H1 (cell line): ENCODE results near the gene RIBC2. TPM values are rescaled to one million over a fixed set of nuclear protein-coding genes. Genes with fewer than 3 reads are reported as not detected.

Experiments
- CTCF ChIA-PET: fragments of 300-600 bp; sonication (Branson Sonifier 250); formaldehyde crosslinking; loops from one replicate; lab custom pipeline; 2021; ENCODE audit not compliant: partially characterized antibody; lab: Charles Lee
- POLR2A ChIA-PET: fragments of 300-600 bp; sonication (Branson Sonifier 250); formaldehyde crosslinking; loops from one replicate; lab custom pipeline; 2021; ENCODE audit warnings: inconsistent platforms; ENCODE audit not compliant: partially characterized antibody; lab: Charles Lee
- DNase-seq, 2 experiments: peaks; one replicate each; pipeline versions ENCODE4 v3.0.0 to v3.0.0-alpha.2; 2010 to 2022; ENCODE audit warnings: low spot score in 2 of 2, low read depth in 1 of 2, mixed read lengths in 1 of 2
- FAIRE-seq: peaks from 2 replicates; lab custom pipeline; 2011; peaks lifted over from hg19 to GRCh38; lab: Jason Lieb, UNC
- H2AFZ ChIP-seq: 2 replicates; pipeline ENCODE4 v1.8.1; 2012; ENCODE audit warnings: low read length, inconsistent platforms
- H2AK5ac ChIP-seq: 2 replicates; pipeline ENCODE4 v1.6.1; 2013; ENCODE audit warnings: low read depth, low read length
- H2BK120ac ChIP-seq: replicated peaks from 2 replicates; pipeline ENCODE3; 2013; ENCODE audit warnings: low read depth, low read length, inconsistent platforms
- H2BK12ac ChIP-seq: 2 replicates; pipeline ENCODE4 v1.6.1; 2013; ENCODE audit warnings: low read depth, low read length
- H2BK15ac ChIP-seq: 2 replicates; pipeline ENCODE4 v1.6.1; 2013; ENCODE audit warnings: low read length
- H2BK20ac ChIP-seq: 2 replicates; pipeline ENCODE4 v1.6.1; 2013; ENCODE audit warnings: low read length
- H2BK5ac ChIP-seq: 2 replicates; pipeline ENCODE4 v1.6.1; 2013; ENCODE audit warnings: low read depth, low read length
- H3K14ac ChIP-seq: 2 replicates; pipeline ENCODE4 v1.6.1; 2013; ENCODE audit warnings: inconsistent platforms; ENCODE audit not compliant: insufficient read length
- H3K18ac ChIP-seq: 2 replicates; pipeline ENCODE4 v1.6.1; 2013; ENCODE audit warnings: low read length; ENCODE audit errors: extremely low read depth
- H3K23ac ChIP-seq: 2 replicates; pipeline ENCODE4 v1.6.1; 2013; ENCODE audit warnings: inconsistent platforms; ENCODE audit not compliant: insufficient read length
- H3K23me2 ChIP-seq: 2 replicates; pipeline ENCODE4 v1.6.1; 2013; ENCODE audit warnings: low read depth, low read length
- H3K27ac ChIP-seq: 2 replicates; pipeline ENCODE4 v1.6.1; 2011; ENCODE audit warnings: low read depth, low read length, inconsistent platforms
- H3K27me3 ChIP-seq, 4 experiments: replicated peaks in 1 of 4; 1 replicate in 1 of 4; 2 replicates in 3 of 4; pipeline versions ENCODE4 v1.6.1 to v1.8.1; 2011 to 2013; ENCODE audit warnings: low read length in 3 of 4, mild to moderate bottlenecking in 3 of 4, inconsistent platforms in 2 of 4, mixed read lengths in 2 of 4, moderate library complexity in 1 of 4; ENCODE audit not compliant: control insufficient read depth in 3 of 4, insufficient read depth in 3 of 4; ENCODE audit errors: extremely low read depth in 1 of 4
- H3K36me3 ChIP-seq, 4 experiments: 2 replicates each; pipeline versions ENCODE4 v1.6.1 to v1.8.1; 2011 to 2013; ENCODE audit warnings: mild to moderate bottlenecking in 4 of 4, low read length in 3 of 4, moderate library complexity in 2 of 4, control low read depth in 1 of 4, inconsistent platforms in 1 of 4; ENCODE audit not compliant: insufficient read depth in 4 of 4, control insufficient read depth in 2 of 4
- H3K4ac ChIP-seq: replicated peaks from 2 replicates; pipeline ENCODE3; 2013; ENCODE audit warnings: low read length, low read depth, mixed read lengths, inconsistent platforms; ENCODE audit not compliant: insufficient read length
- H3K4me1 ChIP-seq, 4 experiments: replicated peaks in 1 of 4; 1 replicate in 1 of 4; 2 replicates in 3 of 4; pipeline versions ENCODE4 v1.6.1 to v1.8.1; 2011 to 2013; ENCODE audit warnings: low read length in 3 of 4, inconsistent platforms in 2 of 4, mixed read lengths in 1 of 4; ENCODE audit not compliant: insufficient read depth in 4 of 4, control insufficient read depth in 3 of 4
- H3K4me2 ChIP-seq, 2 experiments: 2 replicates each; pipeline versions ENCODE4 v1.6.1 to v1.8.1; 2011 to 2013; ENCODE audit warnings: low read depth in 2 of 2, low read length in 2 of 2, control low read depth in 1 of 2, inconsistent platforms in 1 of 2, mild to moderate bottlenecking in 1 of 2; ENCODE audit not compliant: insufficient read depth in 1 of 2
- H3K4me3 ChIP-seq, 4 experiments: fragments of 200-600, 300-600 bp in 1 of 4; sonication (generic), shearing (Covaris generic), sonication (Bioruptor Twin) in 1 of 4; 2 replicates each; pipeline versions ENCODE4 v1.5.1 to v1.8.1; 2011 to 2016; ENCODE audit warnings: low read length in 4 of 4, low read depth in 3 of 4, control low read depth in 2 of 4, inconsistent platforms in 2 of 4, mild to moderate bottlenecking in 2 of 4, mixed read lengths in 1 of 4, moderate library complexity in 1 of 4; ENCODE audit not compliant: insufficient read depth in 2 of 4; ENCODE audit errors: extremely low read depth in 1 of 4
- H3K56ac ChIP-seq: replicated peaks from 2 replicates; pipeline ENCODE3; 2013; ENCODE audit warnings: low read depth, mild to moderate bottlenecking, mixed read lengths, low read length, inconsistent platforms; ENCODE audit not compliant: insufficient read length
- H3K79me1 ChIP-seq: 2 replicates; pipeline ENCODE4 v1.6.1; 2013; ENCODE audit warnings: low read depth, low read length, control low read depth
- H3K79me2 ChIP-seq, 2 experiments: 2 replicates each; pipeline versions ENCODE4 v1.6.1 to v1.8.1; 2012 to 2013; ENCODE audit warnings: low read length in 2 of 2, mild to moderate bottlenecking in 2 of 2, inconsistent platforms in 1 of 2; ENCODE audit not compliant: insufficient read depth in 2 of 2, control insufficient read depth in 1 of 2
- H3K9ac ChIP-seq, 4 experiments: replicated peaks in 1 of 4; 1 replicate in 1 of 4; 2 replicates in 3 of 4; pipeline versions ENCODE4 v1.6.1 to v1.8.1; 2011 to 2013; ENCODE audit warnings: low read depth in 3 of 4, low read length in 3 of 4, control low read depth in 2 of 4, mild to moderate bottlenecking in 2 of 4, moderate library complexity in 2 of 4, inconsistent platforms in 1 of 4; ENCODE audit errors: extremely low read depth in 1 of 4
- H3K9me3 ChIP-seq, 2 experiments: 2 replicates each; pipeline versions ENCODE4 v1.6.1 to v1.8.1; 2012 to 2013; ENCODE audit warnings: mild to moderate bottlenecking in 2 of 2, moderate library complexity in 2 of 2, control low read depth in 1 of 2, inconsistent platforms in 1 of 2, low read depth in 1 of 2, low read length in 1 of 2, mixed read lengths in 1 of 2; ENCODE audit not compliant: insufficient read depth in 2 of 2
- H4K20me1 ChIP-seq, 2 experiments: replicated peaks in 1 of 2; 2 replicates each; pipeline versions ENCODE3 to v1.8.1; 2011 to 2013; ENCODE audit warnings: inconsistent platforms in 2 of 2, low read length in 2 of 2, mild to moderate bottlenecking in 1 of 2; ENCODE audit not compliant: insufficient read depth in 2 of 2, control insufficient read depth in 1 of 2
- H4K5ac ChIP-seq: 2 replicates; pipeline ENCODE4 v1.6.1; 2013; ENCODE audit warnings: low read length, low read depth, mixed read lengths, inconsistent platforms; ENCODE audit not compliant: insufficient read length
- H4K8ac ChIP-seq: 2 replicates; pipeline ENCODE4 v1.8.0; 2013; ENCODE audit warnings: mild to moderate bottlenecking, moderate library complexity, low read length, inconsistent platforms; ENCODE audit not compliant: insufficient read depth; ENCODE audit errors: extremely low read depth
- H4K91ac ChIP-seq: replicated peaks from 2 replicates; pipeline ENCODE3; 2013; ENCODE audit warnings: low read length, mixed read lengths, inconsistent platforms; ENCODE audit not compliant: insufficient read length
- CHD2 ChIP-seq: IDR thresholded peaks from 2 replicates; pipeline ENCODE4 v1.6.1; 2012; ENCODE audit warnings: low read length, improper control_type of control experiment
- CREB1 ChIP-seq: IDR thresholded peaks from 2 replicates; pipeline ENCODE4 v1.6.1; 2012; ENCODE audit warnings: inconsistent platforms
- CTBP2 ChIP-seq: IDR thresholded peaks from 2 replicates; pipeline ENCODE4 v1.7.0; 2011; ENCODE audit warnings: borderline replicate concordance, mild to moderate bottlenecking, moderate library complexity, mixed read lengths, low read length; ENCODE audit not compliant: insufficient read depth, insufficient read length
- FOSL1 ChIP-seq: IDR thresholded peaks from 2 replicates; pipeline ENCODE4 v1.6.1; 2011; ENCODE audit warnings: mild to moderate bottlenecking, low read depth, low read length, moderate library complexity; ENCODE audit not compliant: insufficient read depth
- KDM1A ChIP-seq: fragments of 200-600, 300-600 bp; sonication (generic); IDR thresholded peaks from 2 replicates; pipeline ENCODE4 v1.7.1; 2016; ENCODE audit warnings: mild to moderate bottlenecking, low read length, borderline replicate concordance
- NRF1 ChIP-seq: IDR thresholded peaks from 2 replicates; pipeline ENCODE4 v1.6.1; 2011; ENCODE audit warnings: mild to moderate bottlenecking, low read depth, low read length, improper control_type of control experiment
- POLR2A ChIP-seq, 2 experiments: IDR thresholded peaks; 1 replicate in 1 of 2; 2 replicates in 1 of 2; pipeline ENCODE4 v1.6.1; 2011; ENCODE audit warnings: low read depth in 2 of 2, low read length in 2 of 2, mild to moderate bottlenecking in 2 of 2; ENCODE audit errors: control extremely low read depth in 1 of 2
- RAD21 ChIP-seq, 2 experiments: IDR thresholded peaks in 1 of 2; conservative IDR thresholded peaks in 1 of 2; 2 replicates each; pipeline ENCODE4 v1.6.1; 2011; ENCODE audit warnings: low read depth in 2 of 2, low read length in 2 of 2, improper control_type of control experiment in 1 of 2, inconsistent platforms in 1 of 2, mild to moderate bottlenecking in 1 of 2, moderate library complexity in 1 of 2
- SIN3A ChIP-seq, 2 experiments: IDR thresholded peaks in 1 of 2; conservative IDR thresholded peaks in 1 of 2; 2 replicates each; pipeline ENCODE4 v1.6.1; 2011 to 2012; ENCODE audit warnings: low read length in 2 of 2, improper control_type of control experiment in 1 of 2, low read depth in 1 of 2, mild to moderate bottlenecking in 1 of 2
- SIRT6 ChIP-seq: IDR thresholded peaks from one replicate; pipeline ENCODE4 v1.7.1; 2012; ENCODE audit warnings: low read length, inconsistent platforms
- SUZ12 ChIP-seq: fragments of 200-600 bp; sonication (generic); IDR thresholded peaks from 2 replicates; pipeline ENCODE4 v1.6.1; 2012; ENCODE audit warnings: mild to moderate bottlenecking, inconsistent platforms, low read length, moderate library complexity, mixed read lengths
- TAF7 ChIP-seq: optimal IDR thresholded peaks from 2 replicates; pipeline ENCODE3; 2011; ENCODE audit warnings: low read depth, mild to moderate bottlenecking, inconsistent platforms, low read length, moderate library complexity, borderline replicate concordance
- WGBS, 2 experiments: shearing (Covaris generic) in 1 of 2; methylation state at CpG; one replicate each; pipeline versions ENCODE4 v1.1.6 to v1.1.7; 2013 to 2015; ENCODE audit warnings: low lambda C conversion rate in 2 of 2, mixed read lengths in 2 of 2, inconsistent platforms in 1 of 2, low coverage in 1 of 2, missing lambda C conversion rate in 1 of 2; ENCODE audit not compliant: insufficient replicate concordance in 2 of 2, insufficient coverage in 1 of 2, insufficient read length in 1 of 2; ENCODE audit errors: extremely low coverage in 1 of 2, missing lambda C conversion rate in 1 of 2; 5-methylcytosine and 5-hydroxymethylcytosine counted together
- polyA plus RNA-seq, 7 experiments: library from polyadenylated mRNA; depleted of rRNA in 3 of 7; stranded (reverse) in 5 of 7; unstranded in 2 of 7; fragments of >200 nt in 5 of 7; fragments of 200-250 nt in 2 of 7; gene quantifications; 1 replicate in 5 of 7; 2 replicates in 1 of 7; 4 replicates in 1 of 7; pipeline versions ENCODE4 v1.2.1 to v1.2.3, GENCODE V29; 2011 to 2013; ENCODE audit warnings: missing spikeins in 2 of 7, mixed read lengths in 2 of 7
- total RNA-seq: library from RNA; stranded (reverse); fragmentation: NEBNext Ultra II Directional; extraction: Animal tissue kit (Norgen Biotek cat#: 25700); gene quantifications from 2 replicates; pipeline ENCODE4 v1.2.1, GENCODE V29; 2021

The RIBC2 gene
- total and polyA plus RNA-seq, 2 of the 8 experiments (the other 6 are each of a cell fraction or from before 2014, with no cell fraction given) = 0.79 to 2.1 TPM

- no peak overlapping the region for H2AK5ac ChIP-seq
- no peak overlapping the region for H3K14ac ChIP-seq
- ChIA-PET CTCF (no interaction called here), POLR2A (no interaction called here)
- H2BK5ac ChIP-seq = no peak overlapping the region
- H4K5ac ChIP-seq = no peak overlapping the region
- H4K8ac ChIP-seq = no peak overlapping the region
- no peaks in the 10 kb centered on the region; a peak in 1 of 7 replicates for H3K27me3 ChIP-seq
- no peaks in the 10 kb centered on the region for H3K36me3 ChIP-seq
- no peak overlapping the region for H2BK120ac ChIP-seq
- peaks cover under 1 to 2% of the 10 kb centered on the region in 2 experiments; a peak in 1 of 4 replicates for H3K9me3 ChIP-seq
- H3K79me2 ChIP-seq = no peaks in the 10 kb centered on the region
- H3K4ac ChIP-seq = no peak overlapping the region
- H2AFZ ChIP-seq = no peak overlapping the region
- no peak overlapping the region for H3K56ac ChIP-seq
- H4K91ac ChIP-seq = no peak overlapping the region
- H3K4me1 ChIP-seq = peaks cover 0 to 4% (median under 1%) of the 10 kb centered on the region in 4 experiments; a peak in 2 of 7 replicates
- H3K18ac ChIP-seq = no peak overlapping the region
- H2BK20ac ChIP-seq = no peak overlapping the region
- no peak overlapping the region for H2BK12ac ChIP-seq
- no peak overlapping the region for H3K27ac ChIP-seq
- H3K79me1 ChIP-seq = no peaks in the 10 kb centered on the region
- H3K4me3 ChIP-seq = no peak overlapping the region
- 90% methylated on average over 13 of the region's 13 CpGs; no CpG with 5 or more reads in 1 of the 2 experiments for WGBS, 2 experiments
- no peak overlapping the region for H3K4me2 ChIP-seq
- FAIRE-seq = no peak
- H2BK15ac ChIP-seq = no peak overlapping the region
- H4K20me1 ChIP-seq = peaks cover 0 to 1% of the 10 kb centered on the region in 2 experiments
- TF ChIP-seq TAF7 (no peak), SIRT6 (no peak), CHD2 (no peak), NRF1 (no peak), RAD21 (IDR thresholded peaks at IDR 0.05 in 1 of 2, conservative IDR thresholded peaks at IDR 0.05 in 1 of 2; ENCODE audit: low read depth in 2 of 2, low read length in 2 of 2) (no peak), KDM1A (no peak), CREB1 (no peak), FOSL1 (no peak), CTBP2 (no peak), SUZ12 (no peak), SIN3A (conservative IDR thresholded peaks at IDR 0.05 in 1 of 2, IDR thresholded peaks at IDR 0.05 in 1 of 2; ENCODE audit: low read depth in 1 of 2, low read length in 2 of 2) (no peak), POLR2A (IDR thresholded peaks at IDR 0.05; ENCODE audit: control extremely low read depth in 1 of 2, low read depth in 2 of 2, low read length in 2 of 2) (no peak)
- TF ChIP-seq, all 59 proteins: peak for 0
- Histone ChIP-seq H3K9ac (no peak overlapping the region), H3K23me2 (no peaks in the 10 kb centered on the region), H3K23ac (no peak overlapping the region)
- no peak for DNase-seq
Measured at GRCh38 chr22:45458532-45458931, 45.0 kb downstream of the RIBC2 start.
